AG10803 (cell line): ENCODE results near the gene CD1C.
"Not testable (repeated sequence)": the region's sequence is repeated elsewhere in the genome, so short reads cannot be mapped to it uniquely, and the experiment has no call there.

ENCODE experiments used
- DNase-seq: peaks from one replicate; pipeline ENCODE4 v3.0.0; 2010; ENCODE audit warnings: low read depth
- H3K4me3 ChIP-seq: 2 replicates; pipeline ENCODE4 v1.5.1; 2011; ENCODE audit warnings: mild to moderate bottlenecking, low read length, control low read depth
- TF ChIP-seq, protein P1 (sequence below): conservative IDR thresholded peaks from 2 replicates; pipeline ENCODE4 v1.5.1; 2011; ENCODE audit warnings: mild to moderate bottlenecking, low read length, control low read depth, inconsistent platforms

CD1C gene

GRCh38 chr1:158289811-158290210 is at the start of gene CD1C:
Gene CD1C (plus strand): TSS chr1:158289923. CDS start chr1:158290065, 142 bp downstream.
- no peak within 1 kb of the TSS for H3K4me3 ChIP-seq
- TF ChIP-seq, protein P1, sequence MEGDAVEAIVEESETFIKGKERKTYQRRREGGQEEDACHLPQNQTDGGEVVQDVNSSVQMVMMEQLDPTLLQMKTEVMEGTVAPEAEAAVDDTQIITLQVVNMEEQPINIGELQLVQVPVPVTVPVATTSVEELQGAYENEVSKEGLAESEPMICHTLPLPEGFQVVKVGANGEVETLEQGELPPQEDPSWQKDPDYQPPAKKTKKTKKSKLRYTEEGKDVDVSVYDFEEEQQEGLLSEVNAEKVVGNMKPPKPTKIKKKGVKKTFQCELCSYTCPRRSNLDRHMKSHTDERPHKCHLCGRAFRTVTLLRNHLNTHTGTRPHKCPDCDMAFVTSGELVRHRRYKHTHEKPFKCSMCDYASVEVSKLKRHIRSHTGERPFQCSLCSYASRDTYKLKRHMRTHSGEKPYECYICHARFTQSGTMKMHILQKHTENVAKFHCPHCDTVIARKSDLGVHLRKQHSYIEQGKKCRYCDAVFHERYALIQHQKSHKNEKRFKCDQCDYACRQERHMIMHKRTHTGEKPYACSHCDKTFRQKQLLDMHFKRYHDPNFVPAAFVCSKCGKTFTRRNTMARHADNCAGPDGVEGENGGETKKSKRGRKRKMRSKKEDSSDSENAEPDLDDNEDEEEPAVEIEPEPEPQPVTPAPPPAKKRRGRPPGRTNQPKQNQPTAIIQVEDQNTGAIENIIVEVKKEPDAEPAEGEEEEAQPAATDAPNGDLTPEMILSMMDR: no peak
- DNase-seq: no peak

DNA sequence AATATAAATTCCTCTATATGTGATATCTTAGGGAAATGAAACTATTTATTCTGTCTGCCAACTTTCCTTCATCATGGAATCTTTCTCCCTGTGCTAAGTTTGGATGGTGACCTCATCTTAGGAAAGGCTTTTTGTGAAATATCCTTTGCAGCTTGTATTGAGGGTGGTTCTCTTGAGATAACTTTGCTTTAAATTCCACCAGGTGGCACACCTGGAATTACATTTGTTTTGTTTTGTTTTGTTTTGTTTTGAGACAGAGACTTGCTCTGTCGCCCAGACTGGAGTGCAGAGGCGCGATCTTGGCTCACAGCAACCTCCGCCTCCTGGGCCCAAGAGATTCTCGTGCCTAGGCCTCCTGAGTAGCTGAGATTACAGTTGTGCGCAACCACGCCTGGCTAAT is 43.1 kb upstream of the CD1C start:
- TF ChIP-seq, protein P1: no peak
- DNase-seq: no peak
- H3K4me3 ChIP-seq: no peak overlapping the region

DNA sequence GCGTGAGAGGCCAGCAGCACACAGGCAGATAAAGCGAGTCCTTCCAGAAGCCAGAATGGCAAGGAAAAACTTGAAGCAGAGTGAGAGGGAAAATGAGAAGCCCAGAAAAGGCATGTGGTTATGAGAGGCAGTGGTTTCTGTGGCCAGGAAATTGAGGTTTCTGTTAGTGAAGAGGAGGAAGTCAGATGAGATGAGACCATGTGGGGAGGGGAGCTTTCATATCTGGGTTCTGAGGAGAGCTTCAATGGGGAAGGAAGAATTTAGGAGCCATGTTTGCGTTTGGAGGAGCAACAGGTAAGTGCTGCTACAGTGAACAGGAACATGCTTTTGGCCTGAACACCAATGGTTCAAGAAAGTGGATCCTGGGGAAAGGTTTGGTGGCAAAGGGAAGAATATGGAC is 41.6 kb upstream of the CD1C start:
- DNase-seq: no peak
- TF ChIP-seq, protein P1: no peak
- H3K4me3 ChIP-seq: no peak overlapping the region

- DNase-seq: no peak
- TF ChIP-seq, protein P1: no peak
- H3K4me3 ChIP-seq: no peak overlapping the region
These were observed 41.0 kb upstream of the CD1C start for GRCh38 chr1:158248771-158249170.

DNA sequence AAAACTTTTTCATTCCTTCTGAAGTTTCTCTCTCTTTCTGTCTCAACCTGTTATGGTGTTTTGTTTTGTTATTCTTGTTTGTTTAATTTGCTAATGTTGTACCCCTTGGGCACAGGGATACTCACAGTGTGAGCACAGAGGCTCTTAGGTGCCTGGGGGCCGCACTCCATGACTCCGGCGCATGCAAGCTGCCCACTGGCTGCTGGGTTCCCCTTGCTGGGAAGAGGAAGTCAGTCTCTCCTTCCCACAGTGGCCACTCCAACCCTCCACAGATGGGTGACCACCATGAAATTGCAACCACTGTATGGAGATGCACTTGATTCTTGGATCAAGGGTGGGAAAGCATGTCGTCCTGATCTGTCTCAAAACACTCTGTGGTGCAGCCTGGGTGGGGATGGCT is 40.1 kb upstream of the CD1C start:
- TF ChIP-seq, protein P1: no peak
- DNase-seq: no peak
- no peak overlapping the region for H3K4me3 ChIP-seq

GRCh38 chr1:158251163-158251562 is 38.6 kb upstream of the CD1C start:
- DNase-seq: no peak

GRCh38 chr1:158255656-158256055 is 34.1 kb upstream of the CD1C start:
- TF ChIP-seq, protein P1: no peak
- no peak overlapping the region for H3K4me3 ChIP-seq
- no peak for DNase-seq

More at GRCh38 chr1:158251163-158251562, 38.6 kb upstream of the CD1C start:
- H3K4me3 ChIP-seq: no peak overlapping the region
- TF ChIP-seq, protein P1: no peak

DNA sequence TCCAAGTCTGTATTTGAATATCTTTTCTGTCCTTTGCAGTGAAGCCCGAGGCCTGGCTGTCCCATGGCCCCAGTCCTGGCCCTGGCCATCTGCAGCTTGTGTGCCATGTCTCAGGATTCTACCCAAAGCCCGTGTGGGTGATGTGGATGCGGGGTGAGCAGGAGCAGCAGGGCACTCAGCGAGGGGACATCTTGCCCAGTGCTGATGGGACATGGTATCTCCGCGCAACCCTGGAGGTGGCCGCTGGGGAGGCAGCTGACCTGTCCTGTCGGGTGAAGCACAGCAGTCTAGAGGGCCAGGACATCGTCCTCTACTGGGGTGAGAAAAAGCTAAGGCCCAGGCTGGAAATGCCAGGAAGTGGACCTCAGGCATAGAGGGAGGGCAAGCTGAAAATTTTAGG is 33.0 kb upstream of the CD1C start:
- H3K4me3 ChIP-seq: not testable (repeated sequence)

More for the DNA sequence above, 33.0 kb upstream of the CD1C start:
- not testable (repeated sequence) for DNase-seq
